ENCODE data around the gene CAMK1D.

GRCh38 chr10:12401466-12401865 lies 52.1 kb downstream of the CAMK1D start:
- TF ChIP-seq NFE2L2 (IDR thresholded peaks at IDR 0.05; ENCODE audit: low read depth, low read length) (no peak), RFX5 (IDR thresholded peaks at IDR 0.05; ENCODE audit: low read depth, low read length) (no peak), CTCF (conservative IDR thresholded peaks at IDR 0.05; ENCODE audit: low read depth, low read length) (no peak), ELK1 (IDR thresholded peaks at IDR 0.05; ENCODE audit: borderline replicate concordance, low read depth, low read length) (no peak), CHD1 (IDR thresholded peaks at IDR 0.05; ENCODE audit: low read depth, low read length) (no peak), POLR2A (IDR thresholded peaks at IDR 0.05; ENCODE audit: low read depth, low read length) (no peak), BHLHE40 (IDR thresholded peaks at IDR 0.05; ENCODE audit: low read depth, low read length) (no peak), MAZ (IDR thresholded peaks at IDR 0.05; ENCODE audit: borderline replicate concordance, low read depth, low read length) (no peak), SMC3 (IDR thresholded peaks at IDR 0.05; ENCODE audit: low read depth, low read length) (no peak), MXI1 (IDR thresholded peaks at IDR 0.05; ENCODE audit: borderline replicate concordance, low read depth, low read length) (no peak), RAD21 (IDR thresholded peaks at IDR 0.05; ENCODE audit: low read length) (no peak), USF2 (IDR thresholded peaks at IDR 0.05; ENCODE audit: low read depth, low read length) (no peak), RCOR1 (IDR thresholded peaks at IDR 0.05; ENCODE audit: insufficient replicate concordance, low read length) (no peak), MAFK (IDR thresholded peaks at IDR 0.05; ENCODE audit: low read depth, low read length) (no peak)

All from IMR-90 (cell line).